A549 (cell line): ENCODE measurements around the gene LENG8. TPM values are rescaled to one million over a fixed set of nuclear protein-coding genes. Genes with fewer than 3 reads are reported as not detected.

Experiments used
- ATAC-seq, 2 experiments: fragments of 200-7000 bp in 1 of 2; fragments of >200 bp in 1 of 2; cut with Nextera tagmentation in 1 of 2; cut with Tn5 transposase in 1 of 2; 3 replicates each; pipeline versions ENCODE4 v1.8.0 to v1.9.1; 2018 to 2020; ENCODE audit warnings: mild to moderate bottlenecking in 1 of 2, moderate library complexity in 1 of 2
- CTCF ChIA-PET: fragments of 300-600 bp; sonication (Branson Sonifier 250); formaldehyde crosslinking; extraction: SDS; loops from one replicate; lab custom pipeline; 2021; ENCODE audit warnings: antibody characterized with exemption, inconsistent platforms; lab: Yijun Ruan, JAX
- POLR2A ChIA-PET: fragments of 350-600 bp; formaldehyde crosslinking; extraction: SDS; loops from one replicate; lab custom pipeline; 2021; ENCODE audit warnings: antibody characterized with exemption, inconsistent platforms; lab: Yijun Ruan, JAX
- DNase-seq, 2 experiments: peaks; one replicate each; pipeline versions ENCODE4 v3.0.0 to v3.0.0-alpha.2; 2011 to 2016; ENCODE audit warnings: low read depth in 1 of 2, low spot score in 1 of 2
- FAIRE-seq: peaks from 2 replicates; lab custom pipeline; 2011; peaks lifted over from hg19 to GRCh38; lab: Jason Lieb, UNC
- H3K27ac ChIP-seq, 2 experiments: fragments of >200 bp; sonication (Bioruptor Twin); formaldehyde crosslinking; 3 replicates each; pipeline ENCODE4 v1.5.1; 2016 to 2017
- H3K4me1 ChIP-seq: fragments of >200 bp; sonication (Bioruptor Twin); formaldehyde crosslinking; 3 replicates; pipeline ENCODE4 v1.6.1; 2016
- H3K4me2 ChIP-seq: fragments of >200 bp; sonication (Bioruptor Twin); formaldehyde crosslinking; 3 replicates; pipeline ENCODE4 v1.6.1; 2016
- H3K4me3 ChIP-seq: fragments of >200 bp; sonication (Bioruptor Twin); formaldehyde crosslinking; 3 replicates; pipeline ENCODE4 v1.5.1; 2016
- H3K9me3 ChIP-seq: fragments of >200 bp; sonication (Bioruptor Twin); formaldehyde crosslinking; 3 replicates; pipeline ENCODE4 v1.6.1; 2016
- BHLHE40 ChIP-seq: IDR thresholded peaks from 2 replicates; pipeline ENCODE4 v1.6.1; 2012; ENCODE audit warnings: low read depth, low read length, inconsistent platforms
- CEBPB ChIP-seq, 2 experiments: fragments of >200 bp in 1 of 2; sonication (Bioruptor Twin) in 1 of 2; formaldehyde crosslinking in 1 of 2; IDR thresholded peaks; 2 replicates each; pipeline ENCODE4 v1.6.1; 2012 to 2016
- EHMT2 ChIP-seq: fragments of 200-600 bp; sonication (generic); IDR thresholded peaks from 2 replicates; pipeline ENCODE4 v1.6.1; 2016; ENCODE audit warnings: antibody characterized with exemption, low read depth, mild to moderate bottlenecking, moderate library complexity
- ESRRA ChIP-seq: fragments of 150-350 bp; IDR thresholded peaks from 2 replicates; pipeline ENCODE4 v1.6.1; 2014; ENCODE audit warnings: mild to moderate bottlenecking, low read length, borderline replicate concordance
- FOXS1 ChIP-seq: fragments of 250-450 bp; sonication (Bioruptor Pico); IDR thresholded peaks from 2 replicates; pipeline ENCODE4 v1.5.0; 2020; ENCODE audit warnings: mild to moderate bottlenecking, moderate library complexity
- GATA3 ChIP-seq: IDR thresholded peaks from 2 replicates; pipeline ENCODE4 v1.6.1; 2012; ENCODE audit warnings: borderline replicate concordance
- HDAC2 ChIP-seq: fragments of 200-600 bp; sonication (generic); IDR thresholded peaks from 2 replicates; pipeline ENCODE4 v1.6.1; 2016
- HOXB13 ChIP-seq: fragments of 250-450 bp; sonication (Bioruptor Pico); IDR thresholded peaks from 2 replicates; pipeline ENCODE4 v1.5.0; 2020; ENCODE audit warnings: low read depth, mild to moderate bottlenecking, moderate library complexity
- HOXB5 ChIP-seq: fragments of 250-450 bp; sonication (Bioruptor Pico); IDR thresholded peaks from 2 replicates; pipeline ENCODE4 v1.5.0; 2020; ENCODE audit warnings: mild to moderate bottlenecking, moderate library complexity
- JUNB ChIP-seq: fragments of >200 bp; sonication (Bioruptor Twin); formaldehyde crosslinking; IDR thresholded peaks from 2 replicates; pipeline ENCODE4 v1.6.1; 2016
- KDM5A ChIP-seq: fragments of 200-600 bp; sonication (generic); IDR thresholded peaks from 2 replicates; pipeline ENCODE4 v1.6.1; 2016; ENCODE audit warnings: antibody characterized with exemption, mild to moderate bottlenecking
- NR3C1 ChIP-seq: fragments of >200 bp; sonication (Bioruptor Twin); formaldehyde crosslinking; IDR thresholded peaks from 3 replicates; pipeline ENCODE4 v1.6.1; 2017
- PHF8 ChIP-seq: fragments of 200-600 bp; sonication (generic); IDR thresholded peaks from 2 replicates; pipeline ENCODE4 v1.6.1; 2016; ENCODE audit warnings: low read depth, mild to moderate bottlenecking, antibody characterized with exemption, moderate library complexity, borderline replicate concordance
- POLR2A ChIP-seq: IDR thresholded peaks from 2 replicates; pipeline ENCODE4 v1.6.1; 2012; ENCODE audit warnings: mild to moderate bottlenecking, low read length
- RAD21 ChIP-seq, 2 experiments: fragments of >200 bp in 1 of 2; sonication (Bioruptor Twin) in 1 of 2; formaldehyde crosslinking in 1 of 2; IDR thresholded peaks in 1 of 2; conservative IDR thresholded peaks in 1 of 2; 2 replicates in 1 of 2; 3 replicates in 1 of 2; pipeline ENCODE4 v1.6.1; 2012 to 2018; ENCODE audit warnings: inconsistent platforms in 1 of 2
- RARB ChIP-seq: fragments of 250-450 bp; sonication (Bioruptor Pico); IDR thresholded peaks from 2 replicates; pipeline ENCODE4 v1.8.0; 2021; ENCODE audit warnings: mild to moderate bottlenecking, moderate library complexity
- RFX5 ChIP-seq: fragments of 450-650 bp; IDR thresholded peaks from 2 replicates; pipeline ENCODE4 v1.7.1; 2014; ENCODE audit warnings: antibody characterized with exemption, mild to moderate bottlenecking, moderate library complexity
- RNF2 ChIP-seq: fragments of 200-600 bp; sonication (generic); IDR thresholded peaks from 2 replicates; pipeline ENCODE4 v1.6.1; 2016; ENCODE audit warnings: low read depth, mild to moderate bottlenecking, antibody characterized with exemption, moderate library complexity, borderline replicate concordance
- SMC3 ChIP-seq: fragments of >200 bp; sonication (Bioruptor Twin); formaldehyde crosslinking; IDR thresholded peaks from 3 replicates; pipeline ENCODE4 v1.6.1; 2018; ENCODE audit warnings: inconsistent platforms
- ZC3H11A ChIP-seq: fragments of 450-650 bp; IDR thresholded peaks from 2 replicates; pipeline ENCODE4 v1.6.1; 2014; ENCODE audit warnings: antibody characterized with exemption, mild to moderate bottlenecking
- WGBS: methylation state at CpG from one replicate; pipeline ENCODE4 v1.1.6; 2017; ENCODE audit errors: missing lambda C conversion rate; 5-methylcytosine and 5-hydroxymethylcytosine counted together
- polyA plus RNA-seq, 4 experiments: library from polyadenylated mRNA; depleted of rRNA in 3 of 4; stranded (reverse); fragments of >200 nt; fragmentation: RNase III in 1 of 4; extraction: RNeasy Plus Mini Kit Qiagen cat#74134 plus additional on column Dnase treatment in 1 of 4; gene quantifications; 2 replicates in 3 of 4; 3 replicates in 1 of 4; pipeline ENCODE4 v1.2.3, GENCODE V29; 2011 to 2017
- TF ChIP-seq, protein P1 (sequence below): IDR thresholded peaks from 2 replicates; pipeline ENCODE4 v1.6.1; 2012
- TF ChIP-seq, protein P2 (sequence below): fragments of >200 bp; sonication (Bioruptor Twin); formaldehyde crosslinking; IDR thresholded peaks from 3 replicates; pipeline ENCODE4 v1.5.1; 2016
- TF ChIP-seq, protein P3 (sequence below): fragments of 200-600 bp; sonication (generic); IDR thresholded peaks from 2 replicates; pipeline ENCODE4 v1.6.1; 2016; ENCODE audit warnings: antibody characterized with exemption, mild to moderate bottlenecking, moderate library complexity
- TF ChIP-seq, protein P4 (sequence below): fragments of >200 bp; sonication (Bioruptor Twin); formaldehyde crosslinking; IDR thresholded peaks from 2 replicates; pipeline ENCODE4 v1.6.1; 2016
- TF ChIP-seq, protein P5 (sequence below): fragments of 250-450 bp; sonication (Bioruptor Pico); IDR thresholded peaks from 2 replicates; pipeline ENCODE4 v1.5.0; 2020; ENCODE audit warnings: low read depth, mild to moderate bottlenecking, moderate library complexity

LENG8 gene
- polyA plus RNA-seq, 2 of the 4 experiments (the other 2 are of a cell fraction): 30.6 to 140 TPM

DNA sequence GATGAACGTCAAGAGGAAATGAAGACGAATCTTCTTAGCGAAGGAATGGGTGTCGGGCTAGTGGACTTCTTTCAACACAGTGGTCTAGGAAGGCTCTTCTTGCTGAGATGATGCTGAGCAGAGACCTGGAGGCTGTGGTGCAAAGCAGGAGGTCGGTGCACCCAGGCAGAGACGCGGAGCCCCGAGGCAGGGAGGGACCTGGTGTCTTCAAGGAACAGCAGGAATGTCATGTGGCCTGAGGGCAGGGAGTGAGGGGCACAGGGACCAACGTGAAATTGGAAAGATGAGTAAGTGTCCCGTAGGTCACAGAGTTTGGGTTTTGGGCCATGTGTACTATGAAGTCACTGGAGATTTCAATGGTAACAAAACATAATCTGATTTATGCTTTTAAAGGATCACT lies 35.5 kb downstream of the LENG8 start (continued):
- TF ChIP-seq FOXS1 (CRISPR knock-in tag): no peak
- no peak for TF ChIP-seq RFX5
- TF ChIP-seq EHMT2: no peak

DNA sequence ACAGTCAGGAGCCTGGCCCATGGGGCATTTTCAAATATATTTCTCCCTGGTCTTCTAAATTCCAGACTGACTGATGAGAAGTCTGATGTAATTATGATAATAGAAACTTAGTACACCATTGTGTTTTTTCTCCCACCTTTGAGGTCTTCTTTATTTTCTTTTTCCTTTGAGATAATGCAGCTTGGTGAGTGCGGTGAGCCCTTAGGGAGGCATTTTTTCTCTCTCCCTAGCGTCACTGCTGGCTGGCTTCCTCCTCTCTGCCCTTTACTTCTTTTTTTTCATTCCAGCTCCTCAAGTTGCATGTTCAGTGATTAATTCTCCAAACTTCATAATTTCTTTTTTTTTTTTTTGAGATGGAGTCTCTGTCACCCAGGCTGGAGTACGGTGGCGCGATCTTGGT lies 36.9 kb downstream of the LENG8 start:
- TF ChIP-seq RAD21 (conservative IDR thresholded peaks at IDR 0.05 in 1 of 2, IDR thresholded peaks at IDR 0.05 in 1 of 2) (no peak), ZC3H11A (no peak), JUNB (no peak), SMC3 (no peak), RARB (CRISPR knock-in tag) (no peak), ESRRA (no peak), BHLHE40 (no peak)
- TF ChIP-seq, protein P1, sequence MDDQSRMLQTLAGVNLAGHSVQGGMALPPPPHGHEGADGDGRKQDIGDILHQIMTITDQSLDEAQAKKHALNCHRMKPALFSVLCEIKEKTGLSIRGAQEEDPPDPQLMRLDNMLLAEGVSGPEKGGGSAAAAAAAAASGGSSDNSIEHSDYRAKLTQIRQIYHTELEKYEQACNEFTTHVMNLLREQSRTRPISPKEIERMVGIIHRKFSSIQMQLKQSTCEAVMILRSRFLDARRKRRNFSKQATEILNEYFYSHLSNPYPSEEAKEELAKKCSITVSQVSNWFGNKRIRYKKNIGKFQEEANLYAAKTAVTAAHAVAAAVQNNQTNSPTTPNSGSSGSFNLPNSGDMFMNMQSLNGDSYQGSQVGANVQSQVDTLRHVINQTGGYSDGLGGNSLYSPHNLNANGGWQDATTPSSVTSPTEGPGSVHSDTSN: no peak
- TF ChIP-seq, protein P2, sequence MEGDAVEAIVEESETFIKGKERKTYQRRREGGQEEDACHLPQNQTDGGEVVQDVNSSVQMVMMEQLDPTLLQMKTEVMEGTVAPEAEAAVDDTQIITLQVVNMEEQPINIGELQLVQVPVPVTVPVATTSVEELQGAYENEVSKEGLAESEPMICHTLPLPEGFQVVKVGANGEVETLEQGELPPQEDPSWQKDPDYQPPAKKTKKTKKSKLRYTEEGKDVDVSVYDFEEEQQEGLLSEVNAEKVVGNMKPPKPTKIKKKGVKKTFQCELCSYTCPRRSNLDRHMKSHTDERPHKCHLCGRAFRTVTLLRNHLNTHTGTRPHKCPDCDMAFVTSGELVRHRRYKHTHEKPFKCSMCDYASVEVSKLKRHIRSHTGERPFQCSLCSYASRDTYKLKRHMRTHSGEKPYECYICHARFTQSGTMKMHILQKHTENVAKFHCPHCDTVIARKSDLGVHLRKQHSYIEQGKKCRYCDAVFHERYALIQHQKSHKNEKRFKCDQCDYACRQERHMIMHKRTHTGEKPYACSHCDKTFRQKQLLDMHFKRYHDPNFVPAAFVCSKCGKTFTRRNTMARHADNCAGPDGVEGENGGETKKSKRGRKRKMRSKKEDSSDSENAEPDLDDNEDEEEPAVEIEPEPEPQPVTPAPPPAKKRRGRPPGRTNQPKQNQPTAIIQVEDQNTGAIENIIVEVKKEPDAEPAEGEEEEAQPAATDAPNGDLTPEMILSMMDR: no peak
- ATAC-seq (no peak), FAIRE-seq (no peak), DNase-seq (no peak)
- 68% methylated on average over 5 of the region's 5 CpGs for WGBS
- CTCF ChIA-PET: interaction anchor here (0.6 to 1.3 kb wide), 3 partner anchors 164 to 236 kb away, joined by 3 to 4 read pairs (median 3); no protein-coding TSS in a partner anchor
- Histone ChIP-seq H3K4me1 (no peaks in the 10 kb centered on the region), H3K9me3 (no peaks in the 10 kb centered on the region), H3K4me2 (no peak overlapping the region), H3K4me3 (no peak overlapping the region), H3K27ac (no peak overlapping the region)
- POLR2A ChIA-PET: interaction anchor here (0.7 kb wide), 1 partner anchor 70 kb away, joined by 15 read pairs; no protein-coding TSS in a partner anchor

DNA sequence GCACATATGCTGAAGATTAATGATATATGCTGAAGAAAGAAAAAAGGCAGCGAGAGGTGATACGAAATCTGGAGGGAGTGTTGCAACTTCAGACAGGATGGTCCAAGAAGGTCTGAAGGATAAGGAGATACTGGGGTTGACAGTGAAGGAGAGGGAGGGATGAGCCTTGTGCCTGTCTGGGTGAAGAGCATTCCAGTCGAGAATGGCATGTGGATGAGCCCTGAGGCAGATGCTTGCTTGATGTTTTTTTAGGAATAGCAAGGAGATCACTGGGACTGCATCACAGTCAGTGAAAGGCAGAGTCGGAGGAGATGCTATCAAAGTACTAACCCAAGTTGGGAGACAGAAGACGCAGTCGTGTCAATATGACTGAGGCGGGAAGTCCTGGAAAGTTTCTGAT lies 40.3 kb downstream of the LENG8 start:
- Histone ChIP-seq H3K4me2 (no peak overlapping the region), H3K27ac (no peak overlapping the region), H3K9me3 (no peaks in the 10 kb centered on the region), H3K4me1 (no peaks in the 10 kb centered on the region), H3K4me3 (no peak overlapping the region)
- POLR2A ChIA-PET: no interaction called here
- TF ChIP-seq, protein P2: no peak
- TF ChIP-seq RAD21 (conservative IDR thresholded peaks at IDR 0.05 in 1 of 2, IDR thresholded peaks at IDR 0.05 in 1 of 2) (no peak), CEBPB (IDR thresholded peaks at IDR 0.05) (no peak), HDAC2 (no peak), PHF8 (no peak), KDM5A (no peak), RFX5 (no peak), HOXB13 (CRISPR knock-in tag) (no peak), POLR2A (no peak), GATA3 (no peak), NR3C1 (no peak), HOXB5 (CRISPR knock-in tag) (no peak), RNF2 (no peak)
- TF ChIP-seq, protein P3, sequence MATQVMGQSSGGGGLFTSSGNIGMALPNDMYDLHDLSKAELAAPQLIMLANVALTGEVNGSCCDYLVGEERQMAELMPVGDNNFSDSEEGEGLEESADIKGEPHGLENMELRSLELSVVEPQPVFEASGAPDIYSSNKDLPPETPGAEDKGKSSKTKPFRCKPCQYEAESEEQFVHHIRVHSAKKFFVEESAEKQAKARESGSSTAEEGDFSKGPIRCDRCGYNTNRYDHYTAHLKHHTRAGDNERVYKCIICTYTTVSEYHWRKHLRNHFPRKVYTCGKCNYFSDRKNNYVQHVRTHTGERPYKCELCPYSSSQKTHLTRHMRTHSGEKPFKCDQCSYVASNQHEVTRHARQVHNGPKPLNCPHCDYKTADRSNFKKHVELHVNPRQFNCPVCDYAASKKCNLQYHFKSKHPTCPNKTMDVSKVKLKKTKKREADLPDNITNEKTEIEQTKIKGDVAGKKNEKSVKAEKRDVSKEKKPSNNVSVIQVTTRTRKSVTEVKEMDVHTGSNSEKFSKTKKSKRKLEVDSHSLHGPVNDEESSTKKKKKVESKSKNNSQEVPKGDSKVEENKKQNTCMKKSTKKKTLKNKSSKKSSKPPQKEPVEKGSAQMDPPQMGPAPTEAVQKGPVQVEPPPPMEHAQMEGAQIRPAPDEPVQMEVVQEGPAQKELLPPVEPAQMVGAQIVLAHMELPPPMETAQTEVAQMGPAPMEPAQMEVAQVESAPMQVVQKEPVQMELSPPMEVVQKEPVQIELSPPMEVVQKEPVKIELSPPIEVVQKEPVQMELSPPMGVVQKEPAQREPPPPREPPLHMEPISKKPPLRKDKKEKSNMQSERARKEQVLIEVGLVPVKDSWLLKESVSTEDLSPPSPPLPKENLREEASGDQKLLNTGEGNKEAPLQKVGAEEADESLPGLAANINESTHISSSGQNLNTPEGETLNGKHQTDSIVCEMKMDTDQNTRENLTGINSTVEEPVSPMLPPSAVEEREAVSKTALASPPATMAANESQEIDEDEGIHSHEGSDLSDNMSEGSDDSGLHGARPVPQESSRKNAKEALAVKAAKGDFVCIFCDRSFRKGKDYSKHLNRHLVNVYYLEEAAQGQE: no peak
- TF ChIP-seq, protein P4, sequence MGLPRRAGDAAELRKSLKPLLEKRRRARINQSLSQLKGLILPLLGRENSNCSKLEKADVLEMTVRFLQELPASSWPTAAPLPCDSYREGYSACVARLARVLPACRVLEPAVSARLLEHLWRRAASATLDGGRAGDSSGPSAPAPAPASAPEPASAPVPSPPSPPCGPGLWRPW: no peak
- TF ChIP-seq, protein P5, sequence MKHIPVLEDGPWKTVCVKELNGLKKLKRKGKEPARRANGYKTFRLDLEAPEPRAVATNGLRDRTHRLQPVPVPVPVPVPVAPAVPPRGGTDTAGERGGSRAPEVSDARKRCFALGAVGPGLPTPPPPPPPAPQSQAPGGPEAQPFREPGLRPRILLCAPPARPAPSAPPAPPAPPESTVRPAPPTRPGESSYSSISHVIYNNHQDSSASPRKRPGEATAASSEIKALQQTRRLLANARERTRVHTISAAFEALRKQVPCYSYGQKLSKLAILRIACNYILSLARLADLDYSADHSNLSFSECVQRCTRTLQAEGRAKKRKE (CRISPR knock-in tag): no peak
- CTCF ChIA-PET: interaction anchor here (1.2 to 3.1 kb wide), 2 partner anchors 9 to 184 kb away, joined by 3 to 29 read pairs; no protein-coding TSS in a partner anchor
- ATAC-seq: peak; percentile 55; a peak in 4 of 6 replicates
- DNase-seq: no peak
- 45% methylated on average over 7 of the region's 7 CpGs for WGBS
- no peak for FAIRE-seq
